Stimulated activated CD8-positive, alpha-beta memory T cell treated with anti-CD3 and anti-CD28 coated beads, Interleukin-7, amount 100 ng/mL, for 4 hours (primary cell): Measurements from ENCODE around the gene LENG8.
A peak's percentile ranks its signal among the peaks of the same experiment; 100 is the strongest.

Source experiments
- DNase-seq, 2 donors: peaks; one replicate each; pipeline ENCODE4 v3.0.0-alpha.2; 2020; ENCODE audit warnings: low read depth in 2 of 2

The LENG8 gene

DNA sequence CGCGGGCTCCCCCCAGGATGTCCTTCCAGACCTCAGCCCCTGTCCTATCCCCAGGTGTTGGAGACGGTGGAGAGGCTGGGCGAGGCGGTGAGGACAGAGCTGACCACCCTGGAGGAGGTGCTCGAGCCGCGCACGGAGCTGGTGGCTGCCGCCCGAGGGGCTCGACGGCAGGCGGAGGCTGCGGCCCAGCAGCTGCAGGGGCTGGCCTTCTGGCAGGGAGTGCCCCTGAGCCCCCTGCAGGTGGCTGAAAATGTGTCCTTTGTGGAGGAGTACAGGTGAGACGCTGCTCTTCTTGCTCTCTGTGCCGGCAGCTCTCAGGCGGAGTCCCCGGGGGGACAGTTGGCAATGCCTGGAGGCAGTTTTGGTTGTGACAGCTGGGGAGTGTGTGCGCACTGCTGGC is 26.9 kb upstream of the LENG8 start:
- DNase-seq, result no peak

DNA sequence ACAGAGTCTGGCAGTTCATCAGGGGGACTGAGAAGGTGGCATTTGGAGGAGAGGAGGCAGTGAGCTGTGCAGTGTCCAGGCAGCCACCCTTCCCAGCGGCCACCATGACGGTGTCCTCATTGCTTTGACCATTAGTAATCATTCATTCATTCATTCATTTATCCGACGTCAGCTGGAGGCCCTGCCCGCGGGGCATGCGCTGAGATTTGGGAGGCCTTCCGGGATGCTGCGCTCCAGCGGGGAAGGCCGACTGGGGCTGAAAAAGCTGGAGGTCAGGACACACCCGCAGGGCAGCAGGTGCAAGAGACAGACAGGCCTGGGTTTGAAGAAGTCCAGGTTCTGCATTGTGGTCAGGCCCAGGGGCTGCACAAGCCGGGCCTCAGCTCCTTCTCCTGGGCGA is 24.8 kb upstream of the LENG8 start:
- no peak for DNase-seq

DNA sequence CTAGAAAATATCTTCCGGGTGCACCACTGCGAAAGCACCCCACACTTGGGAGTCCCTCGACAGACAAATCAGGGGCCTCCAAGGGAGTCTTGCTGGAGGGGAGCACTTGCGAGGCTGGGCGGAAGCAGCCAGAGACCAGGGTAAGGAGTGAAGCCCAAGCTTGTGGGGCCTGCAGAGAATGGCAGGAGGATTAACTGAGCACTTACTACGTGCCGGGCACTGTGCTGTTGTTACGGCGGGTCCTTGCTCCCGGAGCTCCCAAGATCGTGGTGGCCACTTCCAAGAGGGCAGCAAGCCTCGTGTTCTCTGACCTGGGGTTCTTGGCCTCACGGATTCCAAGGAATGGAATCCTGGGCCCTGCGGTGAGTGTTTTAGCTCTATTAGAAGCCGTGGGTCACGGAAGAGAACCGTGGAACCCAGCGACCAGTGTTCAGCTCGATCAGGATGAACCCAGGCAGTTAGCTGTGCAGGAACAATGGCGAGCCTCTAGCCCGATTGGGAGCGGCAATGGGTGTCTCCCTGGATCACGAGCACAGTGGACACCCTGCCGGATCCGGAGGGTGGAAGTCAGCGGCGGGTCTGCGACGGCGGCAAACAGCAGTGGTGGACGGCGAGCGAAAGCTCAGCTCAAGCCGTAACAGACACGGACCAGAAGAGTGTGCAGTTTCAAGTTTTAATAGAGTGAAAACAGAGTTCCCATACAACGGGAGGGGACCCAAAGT is 24.2 kb upstream of the LENG8 start:
- no peak for DNase-seq

DNA sequence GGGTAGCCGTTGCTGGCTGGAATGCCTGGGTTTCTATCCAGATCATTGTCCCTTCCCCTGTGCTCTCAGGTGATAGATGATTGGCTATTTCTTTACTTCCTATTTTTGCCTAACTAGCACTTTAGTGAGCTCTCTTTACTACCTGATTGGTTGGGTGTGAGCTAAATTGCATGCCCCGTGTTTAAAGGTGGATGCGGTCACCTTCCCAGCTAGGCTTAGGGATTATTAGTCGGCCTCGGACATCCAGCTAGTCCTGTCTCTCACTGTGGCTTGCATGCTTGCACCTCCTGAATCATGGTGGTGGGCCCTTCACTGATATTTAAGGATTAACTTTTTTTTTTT is 23.6 kb upstream of the LENG8 start:
- DNase-seq, result no peak

DNA sequence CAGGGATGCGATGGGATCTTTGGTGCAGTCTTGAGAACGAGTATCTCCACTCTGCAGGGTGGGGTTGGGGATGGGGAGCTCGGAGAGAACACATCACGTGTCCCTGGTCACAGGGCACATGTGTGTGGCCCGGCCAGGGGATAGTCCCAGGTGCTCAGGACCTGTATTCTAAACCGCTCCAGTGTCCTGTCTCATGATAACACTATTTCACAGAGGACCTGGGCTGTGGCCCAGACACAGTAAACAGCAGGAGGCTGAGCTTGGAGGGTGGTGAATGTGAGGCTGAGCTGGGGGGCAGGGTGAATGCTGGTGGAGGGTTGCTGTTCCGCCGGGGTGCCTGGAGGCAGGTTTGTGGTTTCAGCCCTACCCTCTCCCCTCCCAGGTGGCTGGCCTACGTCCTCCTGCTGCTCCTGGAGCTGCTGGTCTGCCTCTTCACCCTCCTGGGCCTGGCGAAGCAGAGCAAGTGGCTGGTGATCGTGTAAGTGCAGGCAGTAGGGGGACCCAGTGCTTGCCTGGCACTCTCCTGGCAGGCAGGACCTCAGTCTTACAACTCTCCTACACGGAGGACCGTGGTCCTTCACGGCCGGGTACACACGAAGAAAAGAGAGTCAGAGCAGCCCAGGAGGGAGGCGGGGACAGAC is 22.6 kb upstream of the LENG8 start:
- no peak for DNase-seq

DNA sequence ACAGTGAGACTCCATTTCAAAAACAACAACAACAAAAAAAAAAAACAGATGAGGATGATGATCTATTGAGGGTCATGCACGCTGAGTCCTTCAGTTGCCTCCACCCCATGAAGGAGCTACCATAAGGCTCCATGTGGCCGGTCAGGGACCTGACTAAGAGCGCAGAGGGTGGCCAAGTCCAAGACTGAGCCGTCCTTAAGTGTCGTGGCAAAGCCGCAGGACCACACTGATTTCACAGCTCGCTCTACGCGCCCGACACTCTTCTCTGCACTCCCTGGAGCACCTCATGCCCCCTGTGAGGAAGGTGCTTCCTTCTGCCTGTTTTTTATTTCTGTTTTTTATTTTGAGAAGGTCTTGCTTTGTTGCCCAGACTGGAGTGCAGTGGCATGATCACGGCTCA is 21.4 kb upstream of the LENG8 start:
- DNase-seq, result no peak

DNA sequence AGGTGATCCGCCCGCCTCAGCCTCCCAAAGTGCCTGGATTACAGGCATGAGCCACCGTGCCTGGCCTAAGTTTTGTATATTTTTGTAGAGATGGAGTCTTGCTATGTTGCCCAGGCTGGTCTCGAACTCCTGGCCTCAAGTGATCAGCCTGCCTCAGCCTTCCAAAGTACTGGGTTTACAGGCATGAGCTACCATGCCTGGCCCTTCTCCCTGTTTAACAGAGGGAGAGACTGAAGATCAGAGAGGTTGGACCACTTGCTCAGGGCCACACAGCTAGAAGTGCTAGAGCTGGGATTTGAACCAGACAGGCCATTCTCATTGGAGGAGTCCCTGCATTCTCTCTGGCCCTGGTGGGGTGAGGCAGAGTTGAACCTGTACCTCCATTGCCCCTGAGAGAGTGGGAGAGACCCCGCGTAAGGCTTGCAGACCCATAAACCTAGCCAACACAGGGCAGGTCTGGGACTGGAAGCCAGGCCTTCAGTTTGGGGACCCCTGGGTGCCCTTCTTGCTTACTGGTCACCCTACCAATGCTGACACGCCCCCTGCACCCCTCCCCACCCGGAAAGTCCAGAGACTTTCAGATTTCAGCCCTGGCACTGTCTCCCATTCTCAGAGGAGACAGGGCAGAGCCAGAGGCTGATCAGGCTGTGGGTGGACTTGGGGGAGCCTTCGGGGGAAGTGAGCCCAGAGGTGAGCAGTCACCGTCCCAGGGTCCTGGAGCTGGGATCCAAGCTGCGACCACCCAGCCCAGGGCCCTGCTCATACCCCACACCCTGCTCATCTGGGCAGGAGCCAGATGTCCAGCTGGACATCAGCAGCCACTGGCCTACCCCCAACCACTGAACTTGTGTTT is 20.4 kb upstream of the LENG8 start:
- DNase-seq, result no peak

DNA sequence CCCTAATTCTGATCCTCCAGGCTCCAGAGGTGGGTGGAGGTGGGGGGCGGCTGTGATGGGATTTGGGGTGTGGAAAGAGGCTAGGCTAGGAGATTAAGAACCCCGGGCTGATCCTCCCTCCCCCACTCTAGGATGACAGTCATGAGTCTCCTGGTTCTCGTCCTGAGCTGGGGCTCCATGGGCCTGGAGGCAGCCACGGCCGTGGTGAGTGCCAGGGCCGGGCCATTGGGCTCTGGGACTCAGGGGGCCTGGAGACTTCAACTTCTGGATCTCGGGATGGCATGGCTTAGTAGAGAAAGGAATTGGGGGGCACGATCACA is 19.9 kb upstream of the LENG8 start:
- no peak for DNase-seq

DNA sequence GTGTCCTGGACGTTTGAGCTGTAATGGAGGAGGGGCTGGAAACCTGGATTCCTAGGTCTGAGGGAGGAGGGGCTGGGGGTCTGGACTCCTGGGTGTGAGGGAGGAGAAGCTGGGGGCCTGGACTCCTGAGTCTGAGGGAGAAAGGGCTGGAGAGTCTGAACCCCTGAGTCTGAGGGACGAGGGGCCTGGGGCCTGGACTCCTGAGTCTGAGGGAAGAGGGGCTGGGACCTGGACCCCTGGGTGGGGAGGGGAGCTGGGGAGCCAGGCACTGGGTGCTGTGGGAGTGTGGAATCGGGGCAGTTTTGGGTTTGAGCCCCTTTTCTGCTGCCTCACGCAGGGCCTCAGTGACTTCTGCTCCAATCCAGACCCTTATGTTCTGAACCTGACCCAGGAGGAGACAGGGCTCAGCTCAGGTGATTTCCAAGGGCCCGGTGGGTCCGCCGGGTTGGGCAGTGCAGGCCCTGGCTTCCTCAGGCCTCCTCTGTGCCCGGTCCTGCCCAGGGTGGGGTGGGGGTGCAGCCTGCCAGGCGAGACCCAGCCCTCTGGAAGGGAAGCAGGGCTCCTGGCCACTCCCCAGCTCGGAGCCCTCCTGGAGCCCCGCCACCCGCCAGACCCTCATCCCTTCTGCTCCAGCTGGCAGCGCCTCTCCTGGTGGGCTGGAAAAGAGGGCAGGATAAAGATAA is 19.3 kb upstream of the LENG8 start:
- DNase-seq, result no peak

DNA sequence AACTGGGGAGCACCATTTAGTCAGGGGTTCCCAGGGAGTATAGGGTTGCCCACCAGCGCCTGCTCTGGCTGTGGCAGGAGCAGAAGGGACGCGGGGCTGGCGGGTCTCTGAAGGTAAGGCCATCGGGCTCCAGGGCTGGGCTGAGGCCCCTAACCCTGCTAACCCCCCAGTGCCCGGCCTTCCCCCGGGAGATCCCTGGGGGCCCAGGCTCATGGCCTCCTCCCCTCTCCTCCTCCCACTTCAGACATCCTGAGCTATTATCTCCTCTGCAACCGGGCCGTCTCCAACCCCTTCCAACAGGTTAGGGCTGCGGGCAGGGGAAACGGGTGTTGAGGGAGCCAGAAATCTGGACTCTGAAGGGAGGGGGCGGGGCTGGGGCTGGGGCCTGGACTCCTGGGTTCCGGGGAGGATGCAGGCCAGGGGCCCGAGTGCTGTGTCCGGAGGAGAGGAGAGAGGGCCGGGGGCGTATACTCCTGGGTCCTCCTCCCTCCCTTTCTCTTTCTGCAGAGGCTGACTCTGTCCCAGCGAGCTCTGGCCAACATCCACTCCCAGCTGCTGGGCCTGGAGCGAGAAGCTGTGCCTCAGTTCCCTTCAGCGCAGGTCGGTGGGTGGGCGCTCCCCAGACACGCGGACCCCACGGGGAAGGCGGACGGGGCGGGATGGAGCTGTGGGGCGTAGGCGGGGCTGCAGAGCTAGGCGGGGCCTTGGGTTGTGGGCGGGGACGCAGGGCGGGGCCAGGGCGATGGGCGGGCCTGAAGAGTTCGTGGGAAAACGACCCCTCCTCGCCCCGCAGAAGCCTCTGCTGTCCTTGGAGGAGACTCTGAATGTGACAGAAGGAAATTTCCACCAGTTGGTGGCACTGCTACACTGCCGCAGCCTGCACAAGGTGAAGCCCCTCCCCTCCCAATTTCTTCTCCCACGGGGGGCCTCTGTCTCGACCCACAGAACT is 18.4 kb upstream of the LENG8 start:
- DNase-seq, result peak in 1 of 2 donors; percentile 38

DNA sequence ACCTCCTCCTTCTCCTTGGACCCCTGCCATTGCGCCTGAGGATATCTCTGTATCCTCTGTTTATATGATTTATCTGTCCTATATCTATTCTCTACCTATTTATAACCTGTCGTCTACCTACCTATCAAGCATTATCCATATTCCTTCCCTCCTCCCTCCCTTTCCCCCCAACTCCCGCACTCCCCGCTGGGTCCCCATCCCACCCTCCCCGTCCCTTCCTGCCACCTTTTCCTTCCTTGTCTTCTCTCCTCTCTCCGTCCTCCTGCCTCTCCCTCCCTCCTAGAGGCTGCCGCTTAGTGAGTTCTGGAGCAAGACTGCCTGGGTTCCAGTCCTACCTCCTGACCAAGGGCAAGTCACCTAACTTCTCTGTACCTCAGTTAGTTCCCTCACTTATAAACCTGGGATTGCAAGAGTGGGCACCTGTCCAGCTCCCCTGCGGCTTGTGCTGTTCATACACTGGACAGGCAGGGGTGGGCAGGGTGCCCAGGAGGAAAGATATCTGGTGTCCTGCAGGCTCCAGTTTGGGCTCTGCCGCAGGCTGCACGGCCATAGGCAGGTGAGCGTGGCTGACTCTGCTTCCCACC is 17.7 kb upstream of the LENG8 start:
- no peak for DNase-seq

DNA sequence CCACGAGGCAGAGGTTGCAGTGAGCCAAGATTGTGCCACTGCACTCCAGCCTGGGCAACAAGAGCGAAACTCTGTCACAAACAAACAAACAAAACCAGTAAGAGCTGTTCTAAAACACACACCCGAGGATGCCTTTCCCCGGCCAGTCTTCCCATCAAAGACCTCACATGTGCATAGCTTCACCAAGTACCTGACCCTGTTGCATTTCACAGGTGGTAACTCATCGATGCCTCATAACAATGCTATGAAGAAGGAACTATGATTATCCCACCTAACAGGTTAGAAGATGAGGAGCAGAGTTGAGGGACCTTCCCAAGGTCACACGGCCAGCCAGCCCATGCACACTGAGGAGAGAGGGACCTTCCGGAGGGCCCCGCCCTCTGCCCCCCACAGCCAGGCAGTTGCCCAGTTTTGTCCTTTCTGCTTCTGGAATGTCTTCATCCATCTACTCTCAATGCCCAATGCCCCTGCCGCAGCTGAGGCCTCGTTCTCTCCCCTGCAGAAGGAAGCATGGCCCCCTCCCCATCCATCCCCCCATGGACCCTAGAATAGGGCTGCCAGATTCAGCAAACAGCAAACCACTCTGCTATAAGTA is 16.8 kb upstream of the LENG8 start:
- no peak for DNase-seq

DNA sequence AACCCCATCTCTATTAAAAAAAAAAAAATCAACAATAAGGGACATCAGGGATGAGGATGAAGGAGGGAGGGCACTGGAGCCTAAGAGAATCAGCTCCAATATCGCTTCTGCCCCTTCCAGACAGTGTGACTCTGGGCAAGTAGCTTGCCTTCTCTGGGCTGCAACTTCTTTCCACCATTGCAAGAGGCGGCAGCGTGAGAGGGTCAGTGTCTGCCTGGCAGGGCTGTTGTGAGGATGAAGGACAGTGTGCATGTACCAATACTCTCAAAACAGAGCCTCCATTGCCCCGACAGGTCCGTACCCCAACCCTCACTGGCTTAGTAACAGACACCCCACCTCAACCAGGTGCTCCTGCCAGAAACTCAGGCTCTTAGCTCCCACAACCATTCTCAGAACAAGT is 15.3 kb upstream of the LENG8 start:
- no peak for DNase-seq

DNA sequence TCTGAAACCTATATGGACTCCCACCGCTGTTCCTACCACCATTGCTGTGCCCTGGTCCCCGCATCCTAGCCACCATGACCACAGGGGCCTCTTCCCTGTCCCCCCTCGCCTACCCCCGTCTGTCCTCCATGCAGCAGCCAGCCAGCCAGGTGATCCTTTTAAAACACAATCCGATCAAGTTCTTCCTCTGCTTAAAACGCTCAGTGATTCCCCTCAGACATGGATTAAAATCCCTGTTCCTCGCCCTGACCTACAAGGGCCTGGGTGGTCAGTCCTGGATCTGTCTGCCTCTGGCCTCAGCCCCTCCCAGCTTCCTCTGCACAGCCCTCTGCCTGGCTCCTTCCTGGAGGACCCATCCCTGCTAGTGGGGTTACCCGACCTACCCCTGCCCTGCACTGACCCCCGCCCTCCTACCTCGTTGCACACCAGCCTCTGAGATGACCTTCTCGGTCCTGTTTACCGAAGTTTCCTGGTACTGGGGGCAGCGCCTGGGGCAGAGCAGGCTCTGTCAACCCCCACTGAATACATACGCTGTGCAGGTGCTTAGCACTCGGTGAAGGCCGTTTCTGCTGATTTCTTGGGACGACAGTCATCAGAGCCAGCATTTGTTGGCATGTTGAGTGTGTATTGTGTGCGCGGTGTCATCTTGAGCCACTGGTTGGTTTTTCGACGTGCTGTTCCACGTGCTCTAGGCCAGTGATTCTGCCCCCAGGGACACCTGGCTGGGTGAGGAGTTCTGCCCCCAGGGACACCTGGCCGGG is 14.7 kb upstream of the LENG8 start:
- DNase-seq, result no peak

DNA sequence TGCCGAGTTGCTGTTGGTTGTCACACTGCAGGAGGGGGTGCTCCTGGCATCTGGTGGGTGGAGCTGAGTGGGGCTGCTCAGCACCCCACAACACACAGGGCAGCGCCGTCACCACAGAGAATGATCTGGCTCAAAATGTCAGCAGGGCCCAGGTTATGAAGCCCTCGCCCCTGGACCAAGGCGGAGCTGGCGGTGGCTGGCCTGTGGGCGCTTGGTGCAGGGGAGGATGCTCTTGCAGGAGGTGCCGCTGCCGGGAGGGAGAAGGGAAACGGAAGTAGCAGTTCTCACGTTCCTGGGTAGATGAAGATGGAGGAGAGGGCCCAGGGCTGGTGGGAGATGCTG is 14.2 kb upstream of the LENG8 start:
- DNase-seq, result no peak

DNA sequence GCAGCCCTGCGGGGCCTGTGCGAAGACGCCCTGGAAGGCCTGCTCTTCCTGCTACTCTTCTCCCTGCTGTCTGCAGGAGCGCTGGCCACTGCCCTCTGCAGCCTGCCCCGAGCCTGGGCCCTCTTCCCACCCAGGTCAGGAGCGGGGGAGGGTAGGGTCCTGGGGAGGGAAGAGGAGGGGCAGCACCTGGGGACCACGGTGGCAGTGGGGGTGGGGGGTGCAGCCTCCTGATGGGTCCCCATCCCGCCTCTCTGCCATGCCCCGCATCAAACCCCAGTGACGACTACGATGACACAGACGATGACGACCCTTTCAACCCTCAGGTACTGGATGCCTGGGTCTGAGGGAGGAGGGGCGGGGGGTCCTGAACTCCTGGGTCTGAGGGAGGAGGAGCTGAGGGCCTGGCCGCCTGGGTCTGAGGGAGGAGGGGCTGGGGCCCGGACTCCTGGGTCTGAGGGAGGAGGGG is 13.4 kb upstream of the LENG8 start:
- no peak for DNase-seq

DNA sequence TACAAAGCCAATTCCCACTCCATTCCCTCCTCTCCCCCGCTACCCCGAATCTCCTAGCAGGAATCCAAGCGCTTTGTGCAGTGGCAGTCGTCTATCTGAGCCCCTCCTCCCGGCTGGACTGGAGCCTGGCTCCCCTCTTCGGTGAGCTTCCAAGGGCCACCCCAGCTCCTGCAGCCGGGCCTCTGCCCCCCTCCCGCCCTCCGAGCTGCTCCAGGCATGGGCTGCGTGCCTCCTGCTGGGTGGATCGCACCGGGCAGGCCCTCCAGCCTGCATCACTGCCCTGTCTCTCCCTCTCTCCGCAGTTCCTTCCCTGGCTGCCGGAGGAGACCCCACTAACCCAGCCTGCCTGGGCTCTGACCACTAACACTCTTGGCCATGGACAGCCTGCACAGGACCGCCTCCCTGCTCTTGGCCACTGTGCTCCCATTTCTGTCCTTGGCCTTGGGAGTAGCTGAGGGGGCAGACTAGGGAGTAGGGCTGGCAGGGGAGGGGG is 12.9 kb upstream of the LENG8 start:
- no peak for DNase-seq

DNA sequence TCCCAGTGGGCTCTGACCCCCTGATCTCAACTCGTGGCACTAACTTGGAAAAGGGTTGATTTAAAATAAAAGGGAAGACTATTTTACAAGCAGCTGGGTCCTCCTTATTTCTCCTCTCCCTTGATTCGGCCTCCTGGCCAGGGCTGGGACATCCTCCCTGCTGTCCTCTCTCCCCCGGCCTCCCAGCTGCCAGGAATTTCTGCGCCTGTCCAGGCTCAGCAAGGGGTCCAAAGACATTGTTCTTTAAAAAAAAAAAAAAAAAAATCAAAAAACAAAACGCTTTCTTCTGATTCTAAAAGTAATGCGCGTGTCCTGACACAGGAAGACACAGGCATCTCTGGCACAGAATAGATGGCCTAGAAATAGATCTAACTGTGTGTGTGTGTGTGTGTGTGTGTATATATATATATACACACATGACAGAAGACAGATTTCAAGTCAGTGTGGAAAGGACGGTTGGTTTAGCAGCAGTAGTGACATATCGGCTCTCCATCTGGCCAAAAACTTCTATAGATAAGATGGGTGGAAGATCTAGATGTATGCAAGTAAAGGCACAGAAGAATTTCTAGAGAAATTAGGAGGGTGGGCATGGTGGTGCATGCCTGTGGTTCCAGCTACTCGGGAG is 12.3 kb upstream of the LENG8 start:
- DNase-seq, result no peak

DNA sequence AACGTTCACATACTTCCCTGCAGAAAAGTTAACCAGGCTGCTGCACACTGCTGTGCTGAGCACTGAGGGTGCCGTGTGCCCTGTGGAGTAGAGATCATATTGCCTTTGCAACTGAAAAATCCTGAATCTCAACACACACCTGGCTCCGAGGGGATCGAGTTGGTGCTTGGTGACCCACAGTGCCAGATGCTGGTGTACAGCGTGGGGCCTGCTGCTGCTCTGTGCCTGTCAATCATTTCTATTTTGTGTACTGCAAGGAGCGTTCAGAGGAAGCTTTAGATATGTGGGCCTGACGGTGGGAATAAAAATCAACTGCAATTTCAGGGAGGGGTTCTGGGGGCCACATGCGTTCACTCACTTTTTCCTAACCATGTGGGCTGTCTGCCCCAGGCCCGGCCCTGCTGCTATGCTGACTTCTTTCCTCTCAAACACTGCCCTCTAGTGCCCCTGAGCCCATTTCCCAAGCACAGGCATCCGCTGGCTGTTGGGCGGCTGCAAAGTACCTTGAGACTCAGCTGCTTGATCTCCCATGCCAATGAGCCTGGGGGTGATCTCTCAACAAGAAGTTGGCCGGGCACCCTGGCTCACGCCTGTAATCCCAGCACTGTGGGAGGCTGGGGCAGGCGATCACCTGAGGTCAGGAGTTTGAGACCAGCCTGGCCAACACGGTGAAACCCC is 9.7 kb upstream of the LENG8 start:
- DNase-seq, result no peak
